ENCODE measurements around the gene HRH1. TPM values are rescaled to one million over a fixed set of nuclear protein-coding genes. Genes with fewer than 3 reads are reported as not detected.

Gene HRH1
- total RNA-seq, 2 donors from 2014 or later, result 0.50 to 5.9 TPM

- no peaks in the 10 kb centered on the region for H3K36me3 ChIP-seq
- TF ChIP-seq POLR2AphosphoS5 (IDR thresholded peaks at IDR 0.05) (no peak), POLR2A (IDR thresholded peaks at IDR 0.05) (no peak), CTCF (IDR thresholded peaks at IDR 0.05) (no peak)
- 71% methylated on average over 2 of the region's 2 CpGs for WGBS
- no peak for DNase-seq (ENCODE audit: low spot score)
- H3K4me3 ChIP-seq, result no peak overlapping the region
- intact Hi-C loops (cut with DNase I), result no loop called here
- no peaks in the 10 kb centered on the region for H3K4me1 ChIP-seq (replicated peaks)
- H3K27ac ChIP-seq, result no peak overlapping the region
- no peaks in the 10 kb centered on the region for H3K9me3 ChIP-seq
- no peaks in the 10 kb centered on the region for H3K27me3 ChIP-seq (replicated peaks; ENCODE audit: insufficient read depth)
Observed at GRCh38 chr3:11140713-11141104, 13.6 kb upstream of the HRH1 start.

- no peak for DNase-seq (ENCODE audit: low spot score)
- TF ChIP-seq POLR2AphosphoS5 (IDR thresholded peaks at IDR 0.05), result no peak
- TF ChIP-seq POLR2A (IDR thresholded peaks at IDR 0.05), result no peak
- TF ChIP-seq CTCF (IDR thresholded peaks at IDR 0.05), result no peak
- Histone ChIP-seq H3K36me3 (no peaks in the 10 kb centered on the region), H3K4me1 (replicated peaks) (no peaks in the 10 kb centered on the region), H3K27me3 (replicated peaks; ENCODE audit: insufficient read depth) (no peaks in the 10 kb centered on the region), H3K27ac (no peak overlapping the region), H3K9me3 (no peaks in the 10 kb centered on the region), H3K4me3 (no peak overlapping the region)
- WGBS, result 88% methylated on average over 5 of the region's 5 CpGs
- intact Hi-C loops (cut with DNase I), result no loop called here
Observed at GRCh38 chr3:11143476-11143875, 10.8 kb upstream of the HRH1 start.

GRCh38 chr3:11144996-11145395, 9.3 kb upstream of the HRH1 start:
- intact Hi-C loops (cut with DNase I), result no loop called here
- 80% methylated on average over 5 of the region's 5 CpGs for WGBS
- Histone ChIP-seq H3K9me3 (no peaks in the 10 kb centered on the region), H3K27me3 (replicated peaks; ENCODE audit: insufficient read depth) (no peaks in the 10 kb centered on the region), H3K4me1 (replicated peaks) (no peaks in the 10 kb centered on the region), H3K4me3 (no peak overlapping the region), H3K36me3 (no peaks in the 10 kb centered on the region), H3K27ac (no peak overlapping the region)
- no peak for TF ChIP-seq POLR2A (IDR thresholded peaks at IDR 0.05)
- no peak for TF ChIP-seq POLR2AphosphoS5 (IDR thresholded peaks at IDR 0.05)
- no peak for TF ChIP-seq CTCF (IDR thresholded peaks at IDR 0.05)
- no peak for DNase-seq (ENCODE audit: low spot score)

- intact Hi-C loops (cut with DNase I), result no loop called here
- no peaks in the 10 kb centered on the region for H3K4me1 ChIP-seq (replicated peaks)
- DNase-seq (ENCODE audit: low spot score), result no peak
- H3K4me3 ChIP-seq, result no peak overlapping the region
- TF ChIP-seq CTCF (IDR thresholded peaks at IDR 0.05) (no peak), POLR2A (IDR thresholded peaks at IDR 0.05) (no peak), POLR2AphosphoS5 (IDR thresholded peaks at IDR 0.05) (no peak)
- no peaks in the 10 kb centered on the region for H3K27me3 ChIP-seq (replicated peaks; ENCODE audit: insufficient read depth)
- no peaks in the 10 kb centered on the region for H3K9me3 ChIP-seq
- no peaks in the 10 kb centered on the region for H3K36me3 ChIP-seq
- WGBS, result 20% methylated on average over 3 of the region's 3 CpGs
- H3K27ac ChIP-seq, result no peak overlapping the region
Observed at GRCh38 chr3:11145888-11146287, 8.4 kb upstream of the HRH1 start.

GRCh38 chr3:11146773-11147660, 7.3 kb upstream of the HRH1 start:
- no peak for TF ChIP-seq POLR2A (IDR thresholded peaks at IDR 0.05)
- Histone ChIP-seq H3K9me3 (no peaks in the 10 kb centered on the region), H3K27ac (no peak overlapping the region), H3K27me3 (replicated peaks; ENCODE audit: insufficient read depth) (no peaks in the 10 kb centered on the region), H3K4me1 (replicated peaks) (no peaks in the 10 kb centered on the region), H3K4me3 (no peak overlapping the region), H3K36me3 (no peaks in the 10 kb centered on the region)
- intact Hi-C loops (cut with DNase I), result no loop called here
- 75% methylated on average over 6 of the region's 6 CpGs for WGBS
- DNase-seq (ENCODE audit: low spot score), result no peak

Data from prostate gland (tissue), 2 donors.